HuH-7.5 (cell line): ENCODE data around the gene SPACA4.
"Not testable (repeated sequence)": the region's sequence is repeated elsewhere in the genome, so short reads cannot be mapped to it uniquely, and the experiment has no call there.

Source experiments
- DNase-seq: peaks from one replicate; pipeline ENCODE4 v3.0.0; 2011; ENCODE audit warnings: low spot score

SPACA4 gene

DNA sequence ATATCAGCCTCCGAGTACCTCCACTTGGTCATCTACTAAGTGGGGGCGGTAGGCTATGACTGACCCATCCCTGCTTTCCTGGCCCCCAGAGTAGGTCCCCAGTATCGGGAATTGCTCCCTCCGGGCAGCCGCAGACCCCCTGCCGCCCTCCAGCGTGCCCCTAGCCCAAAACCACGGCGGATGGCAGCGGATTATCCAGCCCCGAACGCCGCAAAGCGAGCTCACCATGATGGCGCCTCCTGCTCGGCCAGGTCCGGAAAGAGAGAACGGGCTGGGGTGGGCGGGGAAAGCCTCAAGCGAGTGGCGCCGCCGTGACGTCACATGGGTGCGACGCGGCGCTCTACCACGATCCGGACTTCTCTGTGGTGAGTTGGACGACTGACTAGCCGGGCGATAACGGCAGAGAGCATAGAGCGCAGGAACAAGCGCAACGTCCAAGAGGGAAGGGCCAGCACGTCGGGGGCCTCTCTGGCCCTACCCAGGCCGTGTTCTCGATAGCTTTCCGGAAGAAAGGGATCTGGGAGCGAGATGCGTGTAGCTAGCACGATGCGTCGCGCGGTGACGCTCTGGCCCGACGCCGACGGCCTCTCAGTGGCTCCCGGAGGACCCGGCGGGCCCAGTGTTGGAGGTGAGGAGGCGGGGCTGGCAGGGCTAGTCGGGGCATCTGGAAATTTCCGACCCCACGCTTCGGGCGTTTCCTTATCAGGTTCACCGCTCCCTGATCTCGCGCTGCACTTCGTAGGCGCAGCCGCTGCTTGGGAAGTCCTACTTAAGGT, 12.6 kb downstream of the SPACA4 start, which contains the start of the genes RPL18 and SPHK2:
TSS of gene RPL18 (minus strand) at position 263 of the 776 bp plus-strand sequence. CDS start at position 228, 35 bp downstream.
TSS of gene SPHK2 (plus strand) at position 591 of the 776 bp plus-strand sequence. CDS start 1,009 bp downstream, outside the sequence.
- peak; percentile 99 for DNase-seq

- no peak for DNase-seq
Measured at GRCh38 chr19:48619692-48620585, 13.4 kb downstream of the SPACA4 start.

- no peak for DNase-seq
Measured at GRCh38 chr19:48623556-48624066, 17.1 kb downstream of the SPACA4 start.

- no peak for DNase-seq
Measured at GRCh38 chr19:48624067-48624594, 17.6 kb downstream of the SPACA4 start.

GRCh38 chr19:48624791-48625723, 18.5 kb downstream of the SPACA4 start:
- no peak for DNase-seq

DNA sequence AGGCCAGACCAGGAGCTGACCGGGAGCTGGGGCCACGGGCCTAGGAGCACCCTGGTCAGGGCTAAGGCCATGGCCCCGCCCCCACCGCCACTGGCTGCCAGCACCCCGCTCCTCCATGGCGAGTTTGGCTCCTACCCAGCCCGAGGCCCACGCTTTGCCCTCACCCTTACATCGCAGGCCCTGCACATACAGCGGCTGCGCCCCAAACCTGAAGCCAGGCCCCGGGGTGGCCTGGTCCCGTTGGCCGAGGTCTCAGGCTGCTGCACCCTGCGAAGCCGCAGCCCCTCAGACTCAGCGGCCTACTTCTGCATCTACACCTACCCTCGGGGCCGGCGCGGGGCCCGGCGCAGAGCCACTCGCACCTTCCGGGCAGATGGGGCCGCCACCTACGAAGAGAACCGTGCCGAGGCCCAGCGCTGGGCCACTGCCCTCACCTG, 19.4 kb downstream of the SPACA4 start:
- no peak for DNase-seq

- peak; percentile 78 for DNase-seq
Measured at GRCh38 chr19:48627201-48627864, 20.8 kb downstream of the SPACA4 start.

GRCh38 chr19:48627865-48628314, 21.3 kb downstream of the SPACA4 start:
- DNase-seq = no peak

DNA sequence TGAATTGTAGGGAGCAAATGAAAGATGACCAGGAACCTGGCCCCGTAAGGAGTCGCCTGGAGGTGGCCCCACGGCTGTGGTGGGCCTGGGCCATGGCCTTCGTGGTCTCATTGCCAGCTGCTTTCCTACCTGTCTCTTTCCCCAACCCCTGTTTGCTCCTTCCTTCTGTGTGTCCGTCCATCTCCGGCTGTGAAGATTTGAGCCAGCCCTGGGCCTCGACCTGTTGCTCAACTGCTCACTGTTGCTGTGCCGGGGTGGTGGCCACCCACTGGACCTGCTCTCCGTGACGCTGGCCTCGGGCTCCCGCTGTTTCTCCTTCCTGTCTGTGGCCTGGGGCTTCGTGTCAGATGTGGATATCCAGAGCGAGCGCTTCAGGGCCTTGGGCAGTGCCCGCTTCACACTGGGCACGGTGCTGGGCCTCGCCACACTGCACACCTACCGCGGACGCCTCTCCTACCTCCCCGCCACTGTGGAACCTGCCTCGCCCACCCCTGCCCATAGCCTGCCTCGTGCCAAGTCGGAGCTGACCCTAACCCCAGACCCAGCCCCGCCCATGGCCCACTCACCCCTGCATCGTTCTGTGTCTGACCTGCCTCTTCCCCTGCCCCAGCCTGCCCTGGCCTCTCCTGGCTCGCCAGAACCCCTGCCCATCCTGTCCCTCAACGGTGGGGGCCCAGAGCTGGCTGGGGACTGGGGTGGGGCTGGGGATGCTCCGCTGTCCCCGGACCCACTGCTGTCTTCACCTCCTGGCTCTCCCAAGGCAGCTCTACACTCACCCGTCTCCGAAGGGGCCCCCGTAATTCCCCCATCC, 22.1 kb downstream of the SPACA4 start:
- DNase-seq = no peak

- no peak for DNase-seq
Measured at GRCh38 chr19:48629297-48629598, 22.7 kb downstream of the SPACA4 start.

- no peak for DNase-seq
Measured at GRCh38 chr19:48629599-48630295, 23.2 kb downstream of the SPACA4 start.

GRCh38 chr19:48630296-48631063, 23.9 kb downstream of the SPACA4 start:
- no peak for DNase-seq

DNA sequence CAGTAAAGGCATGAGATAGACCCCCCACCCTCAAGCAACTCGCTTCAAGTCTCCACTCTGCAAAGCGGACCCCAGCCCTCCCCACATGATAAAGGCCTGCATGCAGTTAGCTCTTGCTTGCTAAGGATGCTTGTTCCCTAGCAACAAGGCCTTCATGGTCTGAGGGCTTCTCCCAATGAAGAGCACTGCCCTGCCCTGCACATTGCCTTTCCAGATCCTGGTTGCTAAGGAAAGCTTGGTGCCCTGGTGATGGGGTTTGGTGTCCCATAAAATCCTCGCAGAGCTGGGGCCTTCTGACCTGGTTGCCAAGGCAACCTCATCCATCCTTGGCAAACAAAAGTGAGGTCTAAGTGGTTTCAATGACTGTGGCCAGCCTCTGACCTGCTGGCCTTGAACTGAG, 24.7 kb downstream of the SPACA4 start:
- DNase-seq = no peak

- not testable (repeated sequence) for DNase-seq
Measured at GRCh38 chr19:48632286-48632685, 25.7 kb downstream of the SPACA4 start.

DNA sequence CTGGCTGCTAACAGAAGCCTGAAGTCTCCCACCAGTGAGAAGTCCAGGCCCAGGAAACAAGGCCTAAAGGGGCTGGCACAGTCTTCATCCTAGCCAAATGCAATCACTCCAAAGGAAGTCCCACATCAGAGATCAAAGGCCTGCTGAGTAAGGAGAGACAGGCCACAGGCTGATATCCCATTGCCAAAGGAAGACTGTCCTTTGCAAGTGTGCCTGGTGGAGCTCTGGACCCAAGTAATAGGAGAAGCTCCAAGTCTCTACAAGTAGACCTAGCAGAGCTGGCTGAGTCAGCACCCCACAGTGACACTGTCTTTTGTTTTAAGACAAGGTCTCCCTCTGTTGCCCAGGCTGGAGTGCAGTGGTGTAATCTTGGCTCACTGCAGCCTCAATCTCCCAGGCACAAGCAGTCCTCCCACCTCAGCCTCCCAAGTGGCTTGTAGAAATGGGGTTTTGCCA, 26.2 kb downstream of the SPACA4 start:
- DNase-seq = no peak

GRCh38 chr19:48633148-48634035, 26.9 kb downstream of the SPACA4 start:
- DNase-seq = no peak

GRCh38 chr19:48634036-48634342, 27.4 kb downstream of the SPACA4 start:
- DNase-seq = no peak
